ENCODE measurements around the gene RASGRP3.

The RASGRP3 gene

DNA sequence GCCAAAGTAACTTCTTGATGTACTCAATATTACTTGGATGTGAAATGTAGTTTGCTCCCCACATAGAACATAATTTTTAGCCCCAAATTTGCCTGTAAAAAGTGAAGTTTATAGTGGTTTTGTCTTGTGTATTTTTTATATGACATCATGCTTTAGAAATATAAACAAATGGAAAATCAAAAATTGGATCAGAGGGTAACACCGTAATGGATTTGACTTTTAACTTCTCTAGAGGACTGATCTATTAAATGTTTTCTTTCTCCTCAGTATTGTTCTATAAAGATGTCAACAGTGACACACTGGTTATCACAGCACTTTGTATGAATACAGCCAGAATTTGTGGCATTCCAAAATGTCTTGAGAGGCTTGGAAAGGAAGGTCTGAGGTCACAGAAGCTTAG, 45.6 kb upstream of the RASGRP3 start:
- Histone ChIP-seq H3K27me3 (ENCODE audit: insufficient read depth, poor library complexity, severe bottlenecking) (no peaks in the 10 kb centered on the region), H3K27ac (replicated peaks) (no peak overlapping the region), H3K4me3 (replicated peaks; ENCODE audit: insufficient read depth, low read length) (no peak overlapping the region)
- TF ChIP-seq REST (IDR thresholded peaks at IDR 0.05; ENCODE audit: insufficient replicate concordance, low read depth) (no peak), CTCF (IDR thresholded peaks at IDR 0.05; ENCODE audit: insufficient read depth, low read length) (no peak), POLR2AphosphoS5 (IDR thresholded peaks at IDR 0.05; ENCODE audit: low read depth) (no peak), SPI1 (IDR thresholded peaks at IDR 0.05; ENCODE audit: borderline replicate concordance, low read depth) (no peak), GABPA (IDR thresholded peaks at IDR 0.05; ENCODE audit: low read depth) (no peak)
- no peak for DNase-seq (ENCODE audit: low read depth in 1 of 2, low spot score in 1 of 2)

DNA sequence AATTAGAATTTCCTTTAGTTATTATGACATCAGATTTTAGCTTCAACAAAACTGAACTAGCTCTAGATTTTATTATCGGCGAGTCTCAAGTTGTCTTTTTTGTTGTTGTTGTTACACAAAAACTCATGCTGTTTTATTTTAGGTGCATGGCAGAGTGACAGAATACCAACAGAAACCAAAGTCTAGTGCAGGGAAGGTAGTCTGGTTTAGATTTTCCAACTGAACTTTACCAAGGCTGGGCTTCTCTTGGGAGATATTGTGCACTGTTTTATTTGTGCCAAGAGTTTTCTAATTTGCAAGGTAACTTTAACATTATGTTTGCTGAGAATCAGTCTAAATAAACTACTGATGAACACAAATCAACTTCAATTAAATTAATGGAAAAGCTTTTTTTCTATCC, 43.6 kb upstream of the RASGRP3 start:
- no peak for TF ChIP-seq GABPA (IDR thresholded peaks at IDR 0.05; ENCODE audit: low read depth)
- no peak for TF ChIP-seq CTCF (IDR thresholded peaks at IDR 0.05; ENCODE audit: insufficient read depth, low read length)
- TF ChIP-seq POLR2AphosphoS5 (IDR thresholded peaks at IDR 0.05; ENCODE audit: low read depth), result no peak
- Histone ChIP-seq H3K27me3 (ENCODE audit: insufficient read depth, poor library complexity, severe bottlenecking) (no peaks in the 10 kb centered on the region), H3K27ac (replicated peaks) (no peak overlapping the region), H3K4me3 (replicated peaks; ENCODE audit: insufficient read depth, low read length) (no peak overlapping the region)
- no peak for DNase-seq (ENCODE audit: low read depth in 1 of 2, low spot score in 1 of 2)

- Histone ChIP-seq H3K27ac (replicated peaks) (no peak overlapping the region), H3K27me3 (ENCODE audit: insufficient read depth, poor library complexity, severe bottlenecking) (no peaks in the 10 kb centered on the region), H3K4me3 (replicated peaks; ENCODE audit: insufficient read depth, low read length) (no peak overlapping the region)
- no peak for DNase-seq (ENCODE audit: low read depth in 1 of 2, low spot score in 1 of 2)
- TF ChIP-seq REST (IDR thresholded peaks at IDR 0.05; ENCODE audit: insufficient replicate concordance, low read depth) (no peak), SPI1 (IDR thresholded peaks at IDR 0.05; ENCODE audit: borderline replicate concordance, low read depth) (no peak), POLR2AphosphoS5 (IDR thresholded peaks at IDR 0.05; ENCODE audit: low read depth) (no peak), CTCF (IDR thresholded peaks at IDR 0.05; ENCODE audit: insufficient read depth, low read length) (no peak), GABPA (IDR thresholded peaks at IDR 0.05; ENCODE audit: low read depth) (no peak)
Measured at GRCh38 chr2:33433279-33434235, 42.9 kb upstream of the RASGRP3 start.
